GM12878 (cell line): Measurements from ENCODE around the gene SLC4A2. TPM values are rescaled to one million over a fixed set of nuclear protein-coding genes. Genes with fewer than 3 reads are reported as not detected.

ENCODE experiments used
- CHD4 ChIP-seq: fragments of 200-600 bp; sonication (generic); IDR thresholded peaks from 2 replicates; pipeline ENCODE4 v1.6.1; 2016; ENCODE audit warnings: mild to moderate bottlenecking
- HSF1 ChIP-seq: fragments of 150-350 bp; IDR thresholded peaks from 2 replicates; pipeline ENCODE4 v1.6.1; 2014; ENCODE audit warnings: mild to moderate bottlenecking, low read depth, low read length
- MYC ChIP-seq: IDR thresholded peaks from 2 replicates; pipeline ENCODE4 v1.6.1; 2011; ENCODE audit warnings: mild to moderate bottlenecking, low read length, moderate library complexity, inconsistent platforms; ENCODE audit not compliant: insufficient read depth, insufficient replicate concordance, insufficient read length, severe bottlenecking
- NFIC ChIP-seq: IDR thresholded peaks from 2 replicates; pipeline ENCODE4 v1.6.1; 2012; ENCODE audit warnings: low read depth, mild to moderate bottlenecking, inconsistent platforms, low read length, moderate library complexity
- PKNOX1 ChIP-seq: fragments of 450-650 bp; IDR thresholded peaks from 2 replicates; pipeline ENCODE4 v1.6.1; 2016; ENCODE audit warnings: mild to moderate bottlenecking
- RCOR1 ChIP-seq: conservative IDR thresholded peaks from 2 replicates; pipeline ENCODE4 v1.6.1; 2012; ENCODE audit warnings: low read depth, low read length, improper control_type of control experiment
- SMC3 ChIP-seq: IDR thresholded peaks from 2 replicates; pipeline ENCODE4 v1.6.1; 2011; ENCODE audit warnings: low read length, improper control_type of control experiment, borderline replicate concordance
- SUPT20H ChIP-seq: IDR thresholded peaks from 2 replicates; pipeline ENCODE4 v1.6.1; 2011; ENCODE audit warnings: low read depth, mild to moderate bottlenecking, low read length, moderate library complexity, borderline replicate concordance; ENCODE audit not compliant: control insufficient read depth
- ZBTB11 ChIP-seq: fragments of 450-650 bp; formaldehyde crosslinking; IDR thresholded peaks from 2 replicates; pipeline ENCODE4 v1.5.0; 2022; ENCODE audit warnings: mild to moderate bottlenecking, missing genetic modification characterization
- ZBTB40 ChIP-seq: fragments of 450-650 bp; IDR thresholded peaks from 2 replicates; pipeline ENCODE4 v1.6.1; 2016; ENCODE audit warnings: mild to moderate bottlenecking, moderate library complexity, borderline replicate concordance
- ZZZ3 ChIP-seq: IDR thresholded peaks from 2 replicates; pipeline ENCODE4 v1.6.1; 2011; ENCODE audit warnings: low read depth; ENCODE audit not compliant: control insufficient read depth, insufficient read length
- polyA plus RNA-seq, 11 experiments: library from polyadenylated mRNA; depleted of rRNA in 4 of 11; unstranded in 6 of 11; stranded (reverse) in 5 of 11; fragments of >200 nt; fragmentation: Nextera tagmentation in 4 of 11; fragmentation: Illumina TruSeq in 1 of 11; extraction: Ambion mirVana in 4 of 11; extraction: Trizol in 1 of 11; gene quantifications; 1 replicate in 1 of 11; 2 replicates in 10 of 11; pipeline versions ENCODE4 v1.2.1 to v1.2.3, GENCODE V29; 2011 to 2016; ENCODE audit warnings: inconsistent platforms in 2 of 11, missing spikeins in 2 of 11, low read depth in 1 of 11
- total RNA-seq, 4 experiments: library from RNA; depleted of rRNA in 3 of 4; stranded (reverse); fragments of >200 nt in 3 of 4; fragmentation: Illumina TruSeq in 1 of 4; extraction: Trizol in 1 of 4; gene quantifications; 2 replicates each; pipeline versions ENCODE4 v1.2.1 to v1.2.3, GENCODE V29; 2013 to 2021

The SLC4A2 gene
- total and polyA plus RNA-seq, 10 of the 15 experiments (the other 5 are each of a cell fraction or from before 2014, with no cell fraction given) = 2.7 to 78.6 (median 30.1) TPM

- no peak for TF ChIP-seq ZBTB11 (CRISPR knock-in tag)
- TF ChIP-seq PKNOX1 = no peak
- no peak for TF ChIP-seq MYC
- TF ChIP-seq NFIC = no peak
- peak; percentile 81 for TF ChIP-seq SMC3
- TF ChIP-seq ZBTB40 = no peak
- no peak for TF ChIP-seq SUPT20H
- TF ChIP-seq RCOR1 = no peak
- no peak for TF ChIP-seq CHD4
- no peak for TF ChIP-seq HSF1
- TF ChIP-seq ZZZ3 = no peak
These were observed 64.6 kb downstream of the SLC4A2 start (continued) for GRCh38 chr7:151123822-151124464.
